IMR-90 (cell line): ENCODE data around the gene FAM186B. TPM values are rescaled to one million over a fixed set of nuclear protein-coding genes. Genes with fewer than 3 reads are reported as not detected.

Experiments used
- ATAC-seq: fragments of 200-7000 bp; cut with Tn5 transposase; 2 replicates; pipeline ENCODE4 v1.9.1; 2020; ENCODE audit warnings: low read depth, mild to moderate bottlenecking, moderate library complexity
- BruUV-seq: library from RNA; stranded (reverse); fragments of 400-500 nt; replicated peaks from 2 replicates; lab custom pipeline; 2021; lab: Mats Ljungman, UMichigan
- CTCF ChIA-PET: fragments of 300-600 bp; formaldehyde crosslinking; extraction: SDS; loops from one replicate; lab custom pipeline; 2021; ENCODE audit warnings: antibody characterized with exemption; lab: Yijun Ruan, JAX
- POLR2A ChIA-PET: fragments of 300-600 bp; sonication (Branson Sonifier 250); formaldehyde crosslinking; loops from one replicate; lab custom pipeline; 2022; ENCODE audit warnings: antibody characterized with exemption; ENCODE audit not compliant: unreplicated experiment; lab: Charles Lee
- DNase-seq: peaks from one replicate; pipeline ENCODE4 v3.0.0; 2013
- H2AFZ ChIP-seq: replicated peaks from 2 replicates; pipeline ENCODE3; 2013; ENCODE audit warnings: low read length, mild to moderate bottlenecking; ENCODE audit not compliant: poor library complexity
- H2AK5ac ChIP-seq: 2 replicates; pipeline ENCODE4 v1.6.1; 2013; ENCODE audit warnings: low read depth, low read length, inconsistent platforms
- H2AK9ac ChIP-seq: replicated peaks from 2 replicates; pipeline ENCODE3; 2013; ENCODE audit warnings: mild to moderate bottlenecking, low read depth, low read length, moderate library complexity; ENCODE audit not compliant: poor library complexity
- H2BK120ac ChIP-seq: 2 replicates; pipeline ENCODE4 v1.6.1; 2013; ENCODE audit warnings: low read depth, low read length, inconsistent platforms
- H2BK15ac ChIP-seq: 3 replicates; pipeline ENCODE4 v1.6.1; 2013; ENCODE audit warnings: low read depth, low read length, inconsistent platforms
- H2BK20ac ChIP-seq: 2 replicates; pipeline ENCODE4 v1.6.1; 2013; ENCODE audit warnings: low read depth, mild to moderate bottlenecking, inconsistent platforms, low read length, moderate library complexity
- H2BK5ac ChIP-seq: 2 replicates; pipeline ENCODE4 v1.6.1; 2013; ENCODE audit warnings: mild to moderate bottlenecking, low read depth, low read length, inconsistent platforms; ENCODE audit not compliant: poor library complexity, severe bottlenecking
- H3K14ac ChIP-seq: replicated peaks from 2 replicates; pipeline ENCODE4 v1.6.1; 2013; ENCODE audit warnings: low read depth, low read length, inconsistent platforms
- H3K18ac ChIP-seq: 2 replicates; pipeline ENCODE4 v1.6.1; 2013; ENCODE audit warnings: low read depth, low read length, control low read depth
- H3K23ac ChIP-seq: 2 replicates; pipeline ENCODE4 v1.6.1; 2013; ENCODE audit warnings: low read depth, low read length, inconsistent platforms
- H3K27ac ChIP-seq: 2 replicates; pipeline ENCODE4 v1.5.1; 2013; ENCODE audit warnings: mild to moderate bottlenecking, control low read depth, low read length; ENCODE audit not compliant: insufficient read depth
- H3K27me3 ChIP-seq: 2 replicates; pipeline ENCODE4 v1.6.1; 2013; ENCODE audit warnings: low read length; ENCODE audit not compliant: control insufficient read depth, insufficient read depth
- H3K36me3 ChIP-seq: 2 replicates; pipeline ENCODE4 v1.6.1; 2013; ENCODE audit warnings: low read length, mixed read lengths; ENCODE audit not compliant: control insufficient read depth, insufficient read depth
- H3K4ac ChIP-seq: 2 replicates; pipeline ENCODE4 v1.6.1; 2013; ENCODE audit warnings: low read depth, low read length, inconsistent platforms
- H3K4me1 ChIP-seq: 2 replicates; pipeline ENCODE4 v1.6.1; 2013; ENCODE audit warnings: low read length, mixed read lengths; ENCODE audit not compliant: control insufficient read depth, insufficient read depth
- H3K4me2 ChIP-seq: 2 replicates; pipeline ENCODE4 v1.6.1; 2013; ENCODE audit warnings: low read depth, mild to moderate bottlenecking, control low read depth, low read length, moderate library complexity
- H3K4me3 ChIP-seq: 2 replicates; pipeline ENCODE4 v1.5.1; 2013; ENCODE audit warnings: low read depth, mild to moderate bottlenecking, control low read depth, low read length, moderate library complexity; ENCODE audit not compliant: insufficient read depth
- H3K56ac ChIP-seq: 2 replicates; pipeline ENCODE4 v1.6.1; 2013; ENCODE audit warnings: low read length, inconsistent platforms; ENCODE audit not compliant: insufficient read depth; ENCODE audit errors: extremely low read depth
- H3K79me1 ChIP-seq, 2 experiments: 2 replicates each; pipeline ENCODE4 v1.6.1; 2013; ENCODE audit warnings: low read length in 2 of 2, inconsistent platforms in 1 of 2, low read depth in 1 of 2
- H3K9ac ChIP-seq: 2 replicates; pipeline ENCODE4 v1.6.1; 2013; ENCODE audit warnings: low read depth, low read length, control low read depth
- H3K9me1 ChIP-seq: 2 replicates; pipeline ENCODE4 v1.6.1; 2013; ENCODE audit warnings: low read length, inconsistent platforms; ENCODE audit not compliant: insufficient read depth
- H3K9me3 ChIP-seq: 2 replicates; pipeline ENCODE4 v1.6.1; 2013; ENCODE audit warnings: low read length; ENCODE audit not compliant: control insufficient read depth, insufficient read depth
- H4K20me1 ChIP-seq: 2 replicates; pipeline ENCODE4 v1.6.1; 2013; ENCODE audit warnings: low read length, inconsistent platforms; ENCODE audit not compliant: insufficient read depth
- H4K5ac ChIP-seq: 2 replicates; pipeline ENCODE4 v1.6.1; 2013; ENCODE audit warnings: mild to moderate bottlenecking, low read depth, low read length, control low read depth
- H4K8ac ChIP-seq, 2 experiments: 2 replicates each; pipeline ENCODE4 v1.6.1; 2013; ENCODE audit warnings: low read depth in 2 of 2, low read length in 2 of 2, control low read depth in 1 of 2, inconsistent platforms in 1 of 2
- H4K91ac ChIP-seq: 2 replicates; pipeline ENCODE4 v1.6.1; 2013; ENCODE audit warnings: low read depth, low read length, inconsistent platforms; ENCODE audit not compliant: insufficient read depth
- CEBPB ChIP-seq: IDR thresholded peaks from 2 replicates; pipeline ENCODE4 v1.6.1; 2012; ENCODE audit warnings: low read depth, low read length, improper control_type of control experiment
- FOS ChIP-seq: fragments of 150-350 bp; IDR thresholded peaks from 2 replicates; pipeline ENCODE4 v1.6.1; 2016; ENCODE audit warnings: low read depth, low read length
- POLR2A ChIP-seq: IDR thresholded peaks from 2 replicates; pipeline ENCODE4 v1.6.1; 2012; ENCODE audit warnings: mild to moderate bottlenecking, low read depth, low read length
- RFX5 ChIP-seq: IDR thresholded peaks from 2 replicates; pipeline ENCODE4 v1.8.0; 2012; ENCODE audit warnings: low read depth, mild to moderate bottlenecking, low read length, moderate library complexity
- WGBS, 2 experiments: methylation state at CpG; one replicate each; pipeline versions ENCODE4 v1.1.5 to v1.1.7; 2013; ENCODE audit warnings: missing lambda C conversion rate in 2 of 2; ENCODE audit not compliant: insufficient read length in 1 of 2; ENCODE audit errors: extremely low coverage in 2 of 2; 5-methylcytosine and 5-hydroxymethylcytosine counted together
- dilution Hi-C: fragments of 300-500 bp; cut with HindIII; formaldehyde crosslinking; loops from one replicate; pipeline ENCODE4 v1.14.3; 2018; ENCODE audit warnings: low sequenced_read_pairs; ENCODE audit not compliant: unreplicated experiment
- in situ Hi-C: fragments of 300-500 bp; cut with MboI; formaldehyde crosslinking; loops from 3 replicates; pipeline ENCODE4 v1.14.3; 2019; ENCODE audit warnings: low sequenced_read_pairs, inconsistent platforms, mixed read lengths
- intact Hi-C: fragments of 100-400 bp; cut with micrococcal nuclease; formaldehyde crosslinking; loops from 2 replicates; pipeline ENCODE4 v1.10.0; 2022
- polyA plus RNA-seq, 3 experiments: library from polyadenylated mRNA; depleted of rRNA; stranded (reverse); fragments of >200 nt; gene quantifications; 2 replicates each; pipeline ENCODE4 v1.2.3, GENCODE V29; 2012; ENCODE audit warnings: low replicate concordance in 1 of 3
- total RNA-seq: library from RNA; depleted of rRNA; stranded (reverse); fragments of >200 nt; gene quantifications from 2 replicates; pipeline ENCODE4 v1.2.3, GENCODE V29; 2012
- TF ChIP-seq, protein P1 (sequence below): conservative IDR thresholded peaks from 2 replicates; pipeline ENCODE4 v1.5.1; 2012; ENCODE audit warnings: mild to moderate bottlenecking, low read depth, low read length, improper control_type of control experiment
- TF ChIP-seq, protein P2 (sequence below): fragments of 150-350 bp; IDR thresholded peaks from 2 replicates; pipeline ENCODE4 v1.6.1; 2016; ENCODE audit warnings: low read depth, mild to moderate bottlenecking, low read length, moderate library complexity, borderline replicate concordance
- TF ChIP-seq, protein P3 (sequence below): fragments of 150-350 bp; IDR thresholded peaks from 2 replicates; pipeline ENCODE4 v1.6.1; 2017; ENCODE audit warnings: mild to moderate bottlenecking, antibody characterized with exemption, low read length, low read depth

Gene FAM186B
- total and polyA plus RNA-seq, 2 of the 4 experiments (the other 2 are of a cell fraction): 0.10 to 0.18 TPM

DNA sequence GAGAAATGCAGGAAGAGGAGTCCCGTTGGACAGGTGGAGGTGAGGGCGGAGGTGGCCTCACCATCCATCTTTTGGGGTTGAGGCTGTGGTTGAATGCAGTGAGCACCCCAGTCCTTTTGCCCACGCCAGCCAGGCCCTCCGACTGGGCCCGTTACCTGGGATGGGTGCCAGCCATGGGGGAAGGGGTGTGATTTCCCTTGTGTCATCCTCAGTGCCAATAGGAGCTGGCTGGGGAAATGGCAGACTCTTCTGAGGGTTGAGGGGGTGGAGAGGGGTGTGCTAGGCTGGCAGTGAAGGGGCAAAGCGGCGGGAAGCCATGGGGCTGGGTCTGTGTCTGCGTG, 57.0 kb downstream of the FAM186B start:
- peak overlapping the region; percentile 69 for H2AK9ac ChIP-seq
- H3K36me3 ChIP-seq: no peaks in the 10 kb centered on the region
- no peak overlapping the region for H4K91ac ChIP-seq
- in situ Hi-C loops: no loop called here
- H3K4me3 ChIP-seq: no peak overlapping the region
- H3K18ac ChIP-seq: no peak overlapping the region
- peaks cover 80% of the 10 kb centered on the region for H3K27me3 ChIP-seq
- no peak overlapping the region for H2AK5ac ChIP-seq
- H3K27ac ChIP-seq: no peak overlapping the region
- H3K4me1 ChIP-seq: peaks cover 3% of the 10 kb centered on the region; the same call in 1 of the 2 replicates
- H4K5ac ChIP-seq: no peak overlapping the region
- no TSS peak for BruUV-seq
- no peak overlapping the region for H2BK5ac ChIP-seq
- no peak overlapping the region for H3K4ac ChIP-seq
- dilution Hi-C loops: no loop called here
- peak overlapping the region; percentile 89 for H2AFZ ChIP-seq
- no peak overlapping the region for H3K14ac ChIP-seq
- ChIA-PET CTCF (interaction anchor here (0.7 kb wide), 1 partner anchor 32 kb away, joined by 3 read pairs; no protein-coding TSS in a partner anchor), POLR2A (no interaction called here)
- TF ChIP-seq, protein P1, sequence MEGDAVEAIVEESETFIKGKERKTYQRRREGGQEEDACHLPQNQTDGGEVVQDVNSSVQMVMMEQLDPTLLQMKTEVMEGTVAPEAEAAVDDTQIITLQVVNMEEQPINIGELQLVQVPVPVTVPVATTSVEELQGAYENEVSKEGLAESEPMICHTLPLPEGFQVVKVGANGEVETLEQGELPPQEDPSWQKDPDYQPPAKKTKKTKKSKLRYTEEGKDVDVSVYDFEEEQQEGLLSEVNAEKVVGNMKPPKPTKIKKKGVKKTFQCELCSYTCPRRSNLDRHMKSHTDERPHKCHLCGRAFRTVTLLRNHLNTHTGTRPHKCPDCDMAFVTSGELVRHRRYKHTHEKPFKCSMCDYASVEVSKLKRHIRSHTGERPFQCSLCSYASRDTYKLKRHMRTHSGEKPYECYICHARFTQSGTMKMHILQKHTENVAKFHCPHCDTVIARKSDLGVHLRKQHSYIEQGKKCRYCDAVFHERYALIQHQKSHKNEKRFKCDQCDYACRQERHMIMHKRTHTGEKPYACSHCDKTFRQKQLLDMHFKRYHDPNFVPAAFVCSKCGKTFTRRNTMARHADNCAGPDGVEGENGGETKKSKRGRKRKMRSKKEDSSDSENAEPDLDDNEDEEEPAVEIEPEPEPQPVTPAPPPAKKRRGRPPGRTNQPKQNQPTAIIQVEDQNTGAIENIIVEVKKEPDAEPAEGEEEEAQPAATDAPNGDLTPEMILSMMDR: no peak
- TF ChIP-seq, protein P2, sequence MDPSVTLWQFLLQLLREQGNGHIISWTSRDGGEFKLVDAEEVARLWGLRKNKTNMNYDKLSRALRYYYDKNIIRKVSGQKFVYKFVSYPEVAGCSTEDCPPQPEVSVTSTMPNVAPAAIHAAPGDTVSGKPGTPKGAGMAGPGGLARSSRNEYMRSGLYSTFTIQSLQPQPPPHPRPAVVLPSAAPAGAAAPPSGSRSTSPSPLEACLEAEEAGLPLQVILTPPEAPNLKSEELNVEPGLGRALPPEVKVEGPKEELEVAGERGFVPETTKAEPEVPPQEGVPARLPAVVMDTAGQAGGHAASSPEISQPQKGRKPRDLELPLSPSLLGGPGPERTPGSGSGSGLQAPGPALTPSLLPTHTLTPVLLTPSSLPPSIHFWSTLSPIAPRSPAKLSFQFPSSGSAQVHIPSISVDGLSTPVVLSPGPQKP: no peak
- TF ChIP-seq, protein P3, sequence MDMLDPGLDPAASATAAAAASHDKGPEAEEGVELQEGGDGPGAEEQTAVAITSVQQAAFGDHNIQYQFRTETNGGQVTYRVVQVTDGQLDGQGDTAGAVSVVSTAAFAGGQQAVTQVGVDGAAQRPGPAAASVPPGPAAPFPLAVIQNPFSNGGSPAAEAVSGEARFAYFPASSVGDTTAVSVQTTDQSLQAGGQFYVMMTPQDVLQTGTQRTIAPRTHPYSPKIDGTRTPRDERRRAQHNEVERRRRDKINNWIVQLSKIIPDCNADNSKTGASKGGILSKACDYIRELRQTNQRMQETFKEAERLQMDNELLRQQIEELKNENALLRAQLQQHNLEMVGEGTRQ: no peak
- TF ChIP-seq CEBPB (no peak), FOS (no peak), RFX5 (no peak), POLR2A (no peak)
- intact Hi-C loops: no loop called here
- H4K20me1 ChIP-seq: no peaks in the 10 kb centered on the region
- H3K4me2 ChIP-seq: peak overlapping the region; percentile 65; the same call in 1 of the 2 replicates
- DNase-seq (no peak), ATAC-seq (no peak)
- no peak overlapping the region; a peak in 1 of 4 replicates for H4K8ac ChIP-seq
- no peaks in the 10 kb centered on the region for H3K9me1 ChIP-seq
- no peak overlapping the region for H2BK20ac ChIP-seq
- WGBS, 2 experiments: no CpG with 5 or more reads among the region's 8 CpGs
- H2BK120ac ChIP-seq: no peak overlapping the region
- H3K9me3 ChIP-seq: no peaks in the 10 kb centered on the region
- H2BK15ac ChIP-seq: no peak overlapping the region
- H3K23ac ChIP-seq: no peak overlapping the region
- H3K9ac ChIP-seq: no peak overlapping the region
- no peaks in the 10 kb centered on the region for H3K79me1 ChIP-seq
- no peak overlapping the region for H3K56ac ChIP-seq
